KMS-11 (cell line): ENCODE results near the gene CABLES1.

Experiments
- H2AFZ ChIP-seq: fragments of 200-600 bp; sonication (generic); 2 replicates; pipeline ENCODE4 v1.6.1; 2016; ENCODE audit warnings: antibody characterized with exemption, mixed run types, low read depth
- H3K27ac ChIP-seq: fragments of 200-600 bp; sonication (generic); 2 replicates; pipeline ENCODE4 v1.6.1; 2016; ENCODE audit warnings: mild to moderate bottlenecking, mixed run types
- H3K27me3 ChIP-seq: fragments of 200-600 bp; sonication (generic); 2 replicates; pipeline ENCODE4 v1.6.1; 2017; ENCODE audit warnings: mild to moderate bottlenecking, low read depth, mixed run types, moderate library complexity; ENCODE audit not compliant: insufficient read depth
- H3K36me3 ChIP-seq: fragments of 200-600 bp; sonication (generic); 2 replicates; pipeline ENCODE4 v1.6.1; 2017; ENCODE audit warnings: mild to moderate bottlenecking, mixed run types; ENCODE audit not compliant: insufficient read depth
- H3K4me1 ChIP-seq: fragments of 200-600 bp; sonication (generic); 2 replicates; pipeline ENCODE4 v1.6.1; 2016; ENCODE audit warnings: mild to moderate bottlenecking, low read depth, mixed run types; ENCODE audit not compliant: poor library complexity, severe bottlenecking
- H3K4me2 ChIP-seq: fragments of 200-600 bp; sonication (generic); 2 replicates; pipeline ENCODE4 v1.7.0; 2016; ENCODE audit warnings: mild to moderate bottlenecking, mixed run types
- H3K4me3 ChIP-seq: fragments of 200-600 bp; sonication (generic); IDR thresholded peaks from 2 replicates; pipeline ENCODE4 v1.6.1; 2017; ENCODE audit warnings: low read depth, low read length, mixed read lengths; ENCODE audit not compliant: insufficient read depth
- H3K79me2 ChIP-seq: fragments of 200-600 bp; sonication (generic); 2 replicates; pipeline ENCODE4 v1.6.1; 2016; ENCODE audit warnings: low read depth, mixed run types; ENCODE audit not compliant: insufficient read depth
- H3K9ac ChIP-seq: fragments of 200-600 bp; sonication (generic); 2 replicates; pipeline ENCODE4 v1.6.1; 2016; ENCODE audit warnings: mild to moderate bottlenecking, mixed run types
- H4K20me1 ChIP-seq: fragments of 200-600 bp; sonication (generic); 2 replicates; pipeline ENCODE4 v1.6.1; 2016; ENCODE audit warnings: mild to moderate bottlenecking, mixed run types; ENCODE audit not compliant: insufficient read depth
- CTCF ChIP-seq: fragments of 200-600 bp; sonication (generic); conservative IDR thresholded peaks from 2 replicates; pipeline ENCODE4 v1.6.1; 2017; ENCODE audit warnings: low read depth, mild to moderate bottlenecking, antibody characterized with exemption, low read length, moderate library complexity, mixed read lengths

The CABLES1 gene

DNA sequence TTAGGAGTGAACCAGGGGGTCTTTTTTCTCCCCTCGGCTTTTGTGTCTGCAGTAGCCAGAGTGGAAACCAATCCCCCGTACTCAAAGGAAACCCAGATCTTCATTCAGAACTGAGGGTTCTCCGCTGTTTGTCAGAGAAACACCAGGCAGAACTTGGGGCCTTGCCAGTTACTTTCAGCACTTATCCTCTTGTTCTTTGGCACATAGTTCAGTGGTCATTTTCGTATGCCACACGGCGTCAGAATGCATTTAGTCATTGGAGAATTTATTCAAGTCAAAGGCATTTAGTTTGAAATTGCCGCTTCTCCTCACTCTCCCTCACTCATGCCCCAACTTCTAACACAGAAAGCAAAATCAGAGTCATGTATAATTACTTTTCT is 102.9 kb downstream of the CABLES1 start:
- H3K9ac ChIP-seq = no peak overlapping the region

DNA sequence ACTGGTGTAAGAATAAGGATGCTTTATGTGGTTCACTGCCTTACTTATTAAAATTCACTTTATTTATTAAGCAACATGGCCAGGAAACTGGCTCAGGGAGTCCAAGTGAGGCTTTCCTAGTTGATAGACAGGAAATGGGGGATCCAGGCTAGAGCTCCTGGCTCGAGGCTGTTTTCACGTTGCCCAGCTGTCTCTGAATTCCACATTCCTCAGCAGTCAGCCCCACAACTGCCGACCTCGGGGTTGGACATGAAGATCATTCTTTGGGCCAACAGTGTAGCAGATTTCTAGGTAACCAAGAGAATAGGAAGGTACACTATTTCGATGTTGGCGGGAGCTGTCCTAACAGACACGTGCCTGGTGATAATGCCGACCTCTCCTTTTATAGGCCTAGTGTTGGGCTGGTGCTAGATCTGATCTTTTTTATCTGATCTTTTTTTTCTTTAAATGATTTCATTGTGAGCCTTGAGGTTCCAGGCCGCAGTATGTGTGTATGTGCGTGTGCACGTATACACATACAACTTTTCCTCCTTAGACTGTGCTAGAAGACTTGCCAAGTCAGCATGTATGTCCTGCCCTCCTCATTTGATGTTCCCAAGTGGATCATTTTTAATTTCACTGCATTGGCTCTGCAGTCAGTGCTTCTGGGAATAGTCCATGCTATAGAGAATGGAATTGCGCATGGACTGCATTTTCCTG is 103.5 kb downstream of the CABLES1 start:
- Histone ChIP-seq H3K9ac (no peak overlapping the region; the same call in 1 of the 2 replicates), H4K20me1 (no peaks in the 10 kb centered on the region), H2AFZ (no peak overlapping the region), H3K4me3 (no peak overlapping the region), H3K27me3 (no peaks in the 10 kb centered on the region), H3K4me1 (peaks cover 97% of the 10 kb centered on the region), H3K36me3 (peaks cover 31% of the 10 kb centered on the region; the same call in 1 of the 2 replicates), H3K27ac (peak overlapping the region; percentile 89), H3K4me2 (peak overlapping the region; percentile 75; the same call in 1 of the 2 replicates), H3K79me2 (peaks cover 29% of the 10 kb centered on the region)
- no peak for TF ChIP-seq CTCF

More for the DNA sequence above, 102.9 kb downstream of the CABLES1 start:
- Histone ChIP-seq H3K27me3 (no peaks in the 10 kb centered on the region), H3K27ac (peak overlapping the region; percentile 89), H3K4me3 (no peak overlapping the region), H3K79me2 (peaks cover 34% of the 10 kb centered on the region), H3K4me2 (peak overlapping the region; percentile 75; the same call in 1 of the 2 replicates), H4K20me1 (no peaks in the 10 kb centered on the region), H3K4me1 (peaks cover 97% of the 10 kb centered on the region), H2AFZ (no peak overlapping the region), H3K36me3 (peaks cover 31% of the 10 kb centered on the region; the same call in 1 of the 2 replicates)
- TF ChIP-seq CTCF = no peak

GRCh38 chr18:23239350-23239692 is 104.0 kb downstream of the CABLES1 start:
- peaks cover 97% of the 10 kb centered on the region for H3K4me1 ChIP-seq
- H3K27ac ChIP-seq = peak overlapping the region; percentile 89
- H3K9ac ChIP-seq = peak overlapping the region; percentile 44; the same call in 1 of the 2 replicates
- no peak overlapping the region for H2AFZ ChIP-seq
- peak overlapping the region; percentile 75 for H3K4me2 ChIP-seq
- TF ChIP-seq CTCF = no peak
- H3K4me3 ChIP-seq = no peak overlapping the region
- H3K27me3 ChIP-seq = no peaks in the 10 kb centered on the region
- H3K36me3 ChIP-seq = peaks cover 34% of the 10 kb centered on the region; the same call in 1 of the 2 replicates
- no peaks in the 10 kb centered on the region for H4K20me1 ChIP-seq
- peaks cover 31% of the 10 kb centered on the region for H3K79me2 ChIP-seq

- Histone ChIP-seq H2AFZ (no peak overlapping the region), H4K20me1 (no peaks in the 10 kb centered on the region), H3K9ac (peak overlapping the region; percentile 44), H3K36me3 (peaks cover 31% of the 10 kb centered on the region; the same call in 1 of the 2 replicates), H3K27ac (peak overlapping the region; percentile 89), H3K79me2 (peaks cover 33% of the 10 kb centered on the region), H3K4me1 (peaks cover 97% of the 10 kb centered on the region), H3K4me3 (no peak overlapping the region), H3K4me2 (peak overlapping the region; percentile 75), H3K27me3 (no peaks in the 10 kb centered on the region)
- no peak for TF ChIP-seq CTCF
These were observed 104.8 kb downstream of the CABLES1 start for GRCh38 chr18:23239885-23240608.
